H9 (cell line): ENCODE measurements around the gene PCNX2. TPM values are rescaled to one million over a fixed set of nuclear protein-coding genes. Genes with fewer than 3 reads are reported as not detected.

ENCODE experiments used
- DNase-seq: peaks from one replicate; pipeline ENCODE4 v3.0.0-alpha.2; 2017
- H2AFZ ChIP-seq: one replicate; pipeline ENCODE4 v1.6.1; 2013; ENCODE audit warnings: mild to moderate bottlenecking, low read length, control low read depth, moderate library complexity
- H2AK5ac ChIP-seq: 2 replicates; pipeline ENCODE4 v1.6.1; 2013; ENCODE audit warnings: low read length, control low read depth, mixed read lengths; ENCODE audit not compliant: insufficient read length
- H2BK120ac ChIP-seq: one replicate; pipeline ENCODE4 v1.6.1; 2013; ENCODE audit warnings: low read depth, mild to moderate bottlenecking, low read length, control low read depth, inconsistent platforms; ENCODE audit not compliant: poor library complexity, severe bottlenecking
- H2BK12ac ChIP-seq: 2 replicates; pipeline ENCODE4 v1.6.1; 2013; ENCODE audit warnings: low read length, control low read depth, mixed read lengths, low read depth; ENCODE audit not compliant: insufficient read length
- H2BK15ac ChIP-seq: 2 replicates; pipeline ENCODE4 v1.6.1; 2013; ENCODE audit warnings: low read depth, low read length, control low read depth
- H2BK20ac ChIP-seq: one replicate; pipeline ENCODE4 v1.6.1; 2013; ENCODE audit warnings: low read depth, mild to moderate bottlenecking, low read length, control low read depth, inconsistent platforms; ENCODE audit not compliant: poor library complexity, severe bottlenecking
- H2BK5ac ChIP-seq: 2 replicates; pipeline ENCODE4 v1.6.1; 2013; ENCODE audit warnings: low read length, control low read depth, mixed read lengths; ENCODE audit not compliant: insufficient read length
- H3K14ac ChIP-seq: 2 replicates; pipeline ENCODE4 v1.6.1; 2013; ENCODE audit warnings: low read length, control low read depth; ENCODE audit not compliant: insufficient read depth
- H3K18ac ChIP-seq: 2 replicates; pipeline ENCODE4 v1.6.1; 2013; ENCODE audit warnings: low read depth, mild to moderate bottlenecking, mixed read lengths, low read length, control low read depth; ENCODE audit not compliant: insufficient read length
- H3K23ac ChIP-seq: 2 replicates; pipeline ENCODE4 v1.6.1; 2013; ENCODE audit warnings: low read length, control low read depth, mixed read lengths, low read depth; ENCODE audit not compliant: insufficient read length
- H3K23me2 ChIP-seq: 2 replicates; pipeline ENCODE4 v1.6.1; 2013; ENCODE audit warnings: low read depth, mild to moderate bottlenecking, mixed read lengths, low read length, control low read depth; ENCODE audit not compliant: insufficient read length, poor library complexity, severe bottlenecking
- H3K27ac ChIP-seq: 2 replicates; pipeline ENCODE4 v1.5.1; 2013; ENCODE audit warnings: low read length, control low read depth, mixed read lengths, low read depth; ENCODE audit not compliant: insufficient read length
- H3K27me3 ChIP-seq: 2 replicates; pipeline ENCODE4 v1.6.1; 2013; ENCODE audit warnings: low read length, control low read depth, inconsistent platforms; ENCODE audit not compliant: insufficient read depth
- H3K4ac ChIP-seq: 2 replicates; pipeline ENCODE4 v1.6.1; 2013; ENCODE audit warnings: low read depth, mild to moderate bottlenecking, control low read depth, inconsistent platforms, low read length, moderate library complexity
- H3K4me1 ChIP-seq: 2 replicates; pipeline ENCODE4 v1.6.1; 2013; ENCODE audit warnings: low read length, control low read depth, inconsistent platforms; ENCODE audit not compliant: insufficient read depth
- H3K4me2 ChIP-seq: 2 replicates; pipeline ENCODE4 v1.6.1; 2013; ENCODE audit warnings: low read length, control low read depth, mixed read lengths; ENCODE audit not compliant: insufficient read length, insufficient read depth
- H3K56ac ChIP-seq: 2 replicates; pipeline ENCODE4 v1.6.1; 2013; ENCODE audit warnings: low read depth, mild to moderate bottlenecking, mixed read lengths, low read length, control low read depth; ENCODE audit not compliant: insufficient read length
- H3K79me1 ChIP-seq: 2 replicates; pipeline ENCODE4 v1.6.1; 2013; ENCODE audit warnings: low read depth, mild to moderate bottlenecking, moderate library complexity, low read length, control low read depth, inconsistent platforms; ENCODE audit not compliant: insufficient read depth, poor library complexity, severe bottlenecking
- H3K79me2 ChIP-seq: 2 replicates; pipeline ENCODE4 v1.6.1; 2013; ENCODE audit warnings: low read length, control low read depth, inconsistent platforms; ENCODE audit not compliant: insufficient read depth
- H3K9ac ChIP-seq: 2 replicates; pipeline ENCODE4 v1.6.1; 2013; ENCODE audit warnings: low read length, control low read depth, mixed read lengths; ENCODE audit not compliant: insufficient read length; ENCODE audit errors: extremely low read depth
- H3K9me3 ChIP-seq: one replicate; pipeline ENCODE4 v1.6.1; 2013; ENCODE audit warnings: low read depth, low read length, inconsistent platforms; ENCODE audit not compliant: control insufficient read depth
- H3T11ph ChIP-seq: one replicate; pipeline ENCODE4 v1.6.1; 2013; ENCODE audit warnings: mild to moderate bottlenecking, low read length, control low read depth, inconsistent platforms
- H4K20me1 ChIP-seq: one replicate; pipeline ENCODE4 v1.6.1; 2013; ENCODE audit not compliant: control insufficient read depth, insufficient read length, insufficient read depth
- H4K5ac ChIP-seq: 2 replicates; pipeline ENCODE4 v1.6.1; 2013; ENCODE audit warnings: low read depth, mild to moderate bottlenecking, mixed read lengths, low read length, control low read depth; ENCODE audit not compliant: insufficient read length
- H4K8ac ChIP-seq: replicated peaks from 2 replicates; pipeline ENCODE4 v1.6.1; 2013; ENCODE audit warnings: low read length, control low read depth, mixed read lengths, low read depth; ENCODE audit not compliant: insufficient read length
- H4K91ac ChIP-seq: 2 replicates; pipeline ENCODE4 v1.6.1; 2013; ENCODE audit warnings: low read depth, mild to moderate bottlenecking, moderate library complexity, mixed read lengths, low read length, control low read depth; ENCODE audit not compliant: insufficient read length
- H3K27ac Mint-ChIP-seq, 3 experiments: 2 replicates in 2 of 3; 3 replicates in 1 of 3; pipeline ENCODE4 v1.8.0; 2020 to 2021; ENCODE audit warnings: mixed read lengths in 3 of 3, mild to moderate bottlenecking in 1 of 3, moderate library complexity in 1 of 3
- H3K27me3 Mint-ChIP-seq: 2 replicates; pipeline ENCODE4 v1.8.0; 2021; ENCODE audit warnings: low read depth, mild to moderate bottlenecking, moderate library complexity, mixed read lengths
- H3K36me3 Mint-ChIP-seq, 3 experiments: 2 replicates in 2 of 3; 3 replicates in 1 of 3; pipeline ENCODE4 v1.8.0; 2020 to 2021; ENCODE audit warnings: low read depth in 3 of 3, mixed read lengths in 3 of 3; ENCODE audit not compliant: insufficient read depth in 1 of 3
- H3K4me1 Mint-ChIP-seq, 2 experiments: 2 replicates each; pipeline ENCODE4 v1.8.0; 2020; ENCODE audit warnings: mixed read lengths in 2 of 2
- H3K4me3 Mint-ChIP-seq, 2 experiments: 2 replicates in 1 of 2; 3 replicates in 1 of 2; pipeline ENCODE4 v1.8.0; 2020 to 2021; ENCODE audit warnings: mild to moderate bottlenecking in 2 of 2, mixed read lengths in 2 of 2, moderate library complexity in 1 of 2
- H3K9me3 Mint-ChIP-seq, 2 experiments: 2 replicates in 1 of 2; 3 replicates in 1 of 2; pipeline ENCODE4 v1.8.0; 2020; ENCODE audit warnings: mild to moderate bottlenecking in 2 of 2, mixed read lengths in 2 of 2, moderate library complexity in 1 of 2
- WGBS: extraction: QIAGEN DNeasy Blood & Tissue Kit; methylation state at CpG from one replicate; pipeline ENCODE4 v1.1.7; 2013; ENCODE audit warnings: missing lambda C conversion rate, low lambda C conversion rate, mixed read lengths; ENCODE audit not compliant: insufficient read length; ENCODE audit errors: extremely low coverage; 5-methylcytosine and 5-hydroxymethylcytosine counted together
- total RNA-seq: library from RNA; stranded (reverse); gene quantifications from 2 replicates; pipeline ENCODE4 v1.2.1, GENCODE V29; 2021
- TF ChIP-seq, protein P1 (sequence below): fragments of 200-600 bp; sonication (generic); conservative IDR thresholded peaks from 3 replicates; pipeline ENCODE4 v1.8.0; 2021; ENCODE audit warnings: antibody characterized with exemption, mild to moderate bottlenecking

PCNX2 gene
- total RNA-seq, 1 experiment from 2014 or later = 45.1 TPM

DNA sequence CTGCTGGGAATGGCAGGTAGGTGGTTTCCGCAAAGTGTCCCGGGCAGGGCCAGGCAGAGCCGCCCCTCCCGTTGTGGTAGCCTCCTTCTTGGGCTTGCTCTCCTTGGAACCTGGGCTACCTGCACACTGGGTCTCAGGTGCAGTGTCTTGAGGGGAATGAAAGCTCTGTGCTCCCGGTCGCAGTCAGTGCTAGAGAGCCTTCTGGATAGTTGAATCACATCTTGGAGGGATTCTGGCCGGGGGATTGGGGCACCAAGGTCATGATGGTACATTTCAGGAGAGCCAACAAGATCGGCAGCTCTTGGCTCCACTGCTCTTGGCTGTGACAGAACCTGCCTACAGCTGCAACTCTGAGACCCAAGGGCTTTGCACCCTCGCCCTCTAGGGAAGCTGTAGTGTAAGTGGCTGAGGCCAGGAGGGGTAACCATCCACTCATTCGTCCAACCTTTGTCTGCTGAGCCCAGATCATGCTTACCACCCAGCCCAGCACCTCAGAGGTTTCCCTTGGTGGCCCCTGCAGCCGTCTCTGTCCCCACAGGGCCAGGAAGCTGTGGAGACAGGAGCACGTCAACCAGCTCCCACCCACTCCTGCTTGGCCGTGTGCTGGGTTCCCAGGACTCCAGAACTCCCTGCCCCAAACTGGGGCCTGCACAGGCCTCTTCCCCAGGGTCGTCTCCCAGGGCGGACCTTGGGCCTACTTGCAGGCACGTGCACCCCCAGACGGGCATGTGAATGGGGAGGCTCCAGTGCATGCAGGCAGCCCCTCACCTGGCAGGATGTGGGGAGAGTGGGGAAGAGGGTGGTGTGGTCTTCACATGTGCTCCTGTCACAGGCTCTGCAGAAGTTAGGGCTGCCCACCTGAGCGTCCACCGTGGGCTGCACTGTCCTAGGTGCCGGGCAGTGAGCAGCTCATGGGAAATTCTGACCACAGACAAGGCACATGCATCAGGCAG lies 305.1 kb downstream of the PCNX2 start:
- no peak overlapping the region for H3K27ac ChIP-seq
- no peak overlapping the region for H3K9ac ChIP-seq
- no peak overlapping the region for H2BK15ac ChIP-seq
- no CpG with 5 or more reads among the region's 20 CpGs for WGBS
- no peaks in the 10 kb centered on the region for H3K79me2 ChIP-seq
- no peak for DNase-seq
- no peak overlapping the region for H3K14ac ChIP-seq
- H3K27ac Mint-ChIP-seq = peak overlapping the region in 1 of 3 experiments; percentile 77; a peak in 1 of 7 replicates
- no peak overlapping the region for H2BK5ac ChIP-seq
- TF ChIP-seq, protein P1, sequence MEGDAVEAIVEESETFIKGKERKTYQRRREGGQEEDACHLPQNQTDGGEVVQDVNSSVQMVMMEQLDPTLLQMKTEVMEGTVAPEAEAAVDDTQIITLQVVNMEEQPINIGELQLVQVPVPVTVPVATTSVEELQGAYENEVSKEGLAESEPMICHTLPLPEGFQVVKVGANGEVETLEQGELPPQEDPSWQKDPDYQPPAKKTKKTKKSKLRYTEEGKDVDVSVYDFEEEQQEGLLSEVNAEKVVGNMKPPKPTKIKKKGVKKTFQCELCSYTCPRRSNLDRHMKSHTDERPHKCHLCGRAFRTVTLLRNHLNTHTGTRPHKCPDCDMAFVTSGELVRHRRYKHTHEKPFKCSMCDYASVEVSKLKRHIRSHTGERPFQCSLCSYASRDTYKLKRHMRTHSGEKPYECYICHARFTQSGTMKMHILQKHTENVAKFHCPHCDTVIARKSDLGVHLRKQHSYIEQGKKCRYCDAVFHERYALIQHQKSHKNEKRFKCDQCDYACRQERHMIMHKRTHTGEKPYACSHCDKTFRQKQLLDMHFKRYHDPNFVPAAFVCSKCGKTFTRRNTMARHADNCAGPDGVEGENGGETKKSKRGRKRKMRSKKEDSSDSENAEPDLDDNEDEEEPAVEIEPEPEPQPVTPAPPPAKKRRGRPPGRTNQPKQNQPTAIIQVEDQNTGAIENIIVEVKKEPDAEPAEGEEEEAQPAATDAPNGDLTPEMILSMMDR = no peak
- no peaks in the 10 kb centered on the region; the same call in 1 of the 2 replicates for H3K27me3 Mint-ChIP-seq
- H3K79me1 ChIP-seq = no peaks in the 10 kb centered on the region
- H3T11ph ChIP-seq = no peak overlapping the region
- H3K4me1 Mint-ChIP-seq = no peaks in the 10 kb centered on the region
- H2AFZ ChIP-seq = no peak overlapping the region
- H4K91ac ChIP-seq = no peak overlapping the region
- peaks cover 18% of the 10 kb centered on the region for H3K9me3 ChIP-seq
- H3K4me1 ChIP-seq = no peaks in the 10 kb centered on the region
- no peak overlapping the region for H3K23ac ChIP-seq
- H3K23me2 ChIP-seq = no peaks in the 10 kb centered on the region
- H4K5ac ChIP-seq = no peak overlapping the region
- H3K4ac ChIP-seq = no peak overlapping the region
- H3K4me3 Mint-ChIP-seq = no peak overlapping the region
- H3K27me3 ChIP-seq = no peaks in the 10 kb centered on the region
- H2BK20ac ChIP-seq = no peak overlapping the region
- peaks cover 45 to 52% (median 47%) of the 10 kb centered on the region in 3 experiments for H3K36me3 Mint-ChIP-seq
- no peak overlapping the region for H3K56ac ChIP-seq
- H4K20me1 ChIP-seq = no peaks in the 10 kb centered on the region
- no peak overlapping the region for H3K18ac ChIP-seq
- H2AK5ac ChIP-seq = no peak overlapping the region
- no peak overlapping the region for H4K8ac ChIP-seq
- no peak overlapping the region for H3K4me2 ChIP-seq
- no peak overlapping the region for H2BK12ac ChIP-seq
- peaks cover 27 to 35% of the 10 kb centered on the region in 2 experiments for H3K9me3 Mint-ChIP-seq
- H2BK120ac ChIP-seq = no peak overlapping the region
